GM18519 (cell line): ENCODE results near the gene ARHGAP22.

ENCODE experiments used
- ATAC-seq: cut with Tn5 transposase; IDR thresholded peaks from one replicate; pipeline ENCODE4 v1.9.1; 2021; ENCODE audit warnings: mild to moderate bottlenecking, moderate library complexity; ENCODE audit not compliant: unreplicated experiment, low FRiP score

ARHGAP22 gene

DNA sequence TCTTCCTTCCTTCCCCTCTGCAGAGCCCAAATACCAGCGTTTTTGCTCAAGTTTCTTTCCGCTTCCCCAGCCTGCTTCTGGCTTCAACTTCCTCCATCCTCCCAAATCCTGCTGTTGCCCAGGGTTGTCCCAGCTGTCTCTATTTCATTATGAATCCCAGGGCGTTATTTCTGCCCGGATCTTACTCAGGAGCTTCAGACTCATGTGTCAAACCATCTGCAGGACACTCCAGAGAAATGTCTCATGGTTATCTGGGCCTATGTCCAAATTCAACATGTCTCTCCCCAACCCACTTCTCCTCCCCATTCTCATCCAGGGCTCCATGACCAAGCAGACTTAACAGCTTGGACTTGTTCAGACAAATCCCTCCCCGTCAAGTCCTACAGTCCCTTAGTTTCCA lies 15.6 kb downstream of the ARHGAP22 start:
- ATAC-seq, result no peak

GRCh38 chr10:48587819-48588218 lies 17.1 kb downstream of the ARHGAP22 start:
- no peak for ATAC-seq

- ATAC-seq, result no peak
Measured at GRCh38 chr10:48587101-48587500, 17.8 kb downstream of the ARHGAP22 start.

GRCh38 chr10:48582970-48583369 lies 21.9 kb downstream of the ARHGAP22 start:
- ATAC-seq, result no peak

GRCh38 chr10:48580236-48580635 lies 24.6 kb downstream of the ARHGAP22 start:
- no peak for ATAC-seq

GRCh38 chr10:48579251-48579960 lies 25.5 kb downstream of the ARHGAP22 start:
- no peak for ATAC-seq

- no peak for ATAC-seq
Measured at GRCh38 chr10:48577158-48577557, 27.7 kb downstream of the ARHGAP22 start.

DNA sequence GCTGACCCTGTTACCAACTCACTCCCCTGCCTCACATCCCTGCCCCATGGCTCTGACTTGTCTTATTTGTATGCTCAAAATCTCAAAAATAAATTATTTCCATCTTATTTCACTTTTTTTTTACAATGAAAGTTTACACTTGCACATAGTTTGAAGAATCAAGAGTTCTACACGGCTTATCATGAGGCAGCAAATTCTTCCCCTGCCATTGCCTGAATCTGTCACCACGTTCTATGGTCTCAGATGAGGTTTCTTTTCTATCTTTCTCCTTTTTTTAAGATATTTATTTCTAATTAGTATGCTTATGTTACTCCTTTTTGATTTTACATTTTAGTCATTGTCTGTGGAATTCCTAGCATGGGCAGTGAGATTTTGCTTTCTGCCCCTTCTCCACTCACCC lies 28.4 kb downstream of the ARHGAP22 start:
- no peak for ATAC-seq

- ATAC-seq, result no peak
Measured at GRCh38 chr10:48575901-48576300, 29.0 kb downstream of the ARHGAP22 start.

GRCh38 chr10:48574817-48575380 lies 30.0 kb downstream of the ARHGAP22 start:
- no peak for ATAC-seq

GRCh38 chr10:48574322-48574796 lies 30.5 kb downstream of the ARHGAP22 start:
- no peak for ATAC-seq

DNA sequence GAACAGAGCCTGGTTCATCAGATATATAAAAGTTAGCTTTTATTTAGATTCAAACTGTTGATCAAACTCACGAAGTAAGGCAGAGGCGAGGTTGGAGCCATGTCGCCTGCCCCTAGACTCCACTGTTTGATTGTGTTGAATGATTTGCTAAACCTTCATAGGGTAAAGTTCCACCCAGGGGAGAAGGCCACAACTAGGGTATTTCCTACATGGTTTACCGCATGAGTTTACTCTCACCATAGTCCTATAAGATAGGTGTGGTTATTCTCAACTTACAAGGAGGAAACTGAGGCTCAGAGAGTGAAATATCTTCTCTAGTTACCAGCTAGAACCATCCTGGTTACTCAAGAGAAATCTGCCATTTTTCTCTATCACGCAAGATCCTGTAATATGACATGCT lies 31.8 kb downstream of the ARHGAP22 start:
- ATAC-seq, result no peak

GRCh38 chr10:48572414-48572813 lies 32.5 kb downstream of the ARHGAP22 start:
- no peak for ATAC-seq

GRCh38 chr10:48568546-48568945 lies 36.3 kb downstream of the ARHGAP22 start:
- ATAC-seq, result no peak

DNA sequence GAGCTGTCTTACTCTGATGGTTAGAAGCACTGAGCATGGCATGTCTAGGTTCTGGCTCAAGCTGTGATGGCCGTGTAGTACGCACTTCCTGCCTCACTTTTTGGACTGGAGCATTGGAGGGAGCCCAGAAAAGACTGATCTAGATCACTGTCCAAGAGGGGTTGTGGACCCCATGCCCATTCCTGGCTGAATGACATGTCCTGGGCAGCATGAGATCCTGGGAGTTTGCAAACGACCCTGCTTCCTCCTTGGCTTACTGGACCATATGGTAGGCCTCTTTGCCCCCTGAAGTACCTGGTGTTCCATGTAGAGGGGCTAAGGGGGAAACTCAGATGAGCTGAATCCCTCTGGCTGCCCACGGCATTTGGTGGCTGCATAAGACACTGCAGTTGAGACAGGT lies 36.7 kb downstream of the ARHGAP22 start:
- ATAC-seq, result no peak

GRCh38 chr10:48567346-48567745 lies 37.5 kb downstream of the ARHGAP22 start:
- ATAC-seq, result no peak

- ATAC-seq, result no peak
Measured at GRCh38 chr10:48564466-48565160, 40.3 kb downstream of the ARHGAP22 start.

GRCh38 chr10:48557511-48558123 lies 47.3 kb downstream of the ARHGAP22 start:
- ATAC-seq, result no peak

GRCh38 chr10:48556713-48557112 lies 48.2 kb downstream of the ARHGAP22 start:
- ATAC-seq, result no peak

DNA sequence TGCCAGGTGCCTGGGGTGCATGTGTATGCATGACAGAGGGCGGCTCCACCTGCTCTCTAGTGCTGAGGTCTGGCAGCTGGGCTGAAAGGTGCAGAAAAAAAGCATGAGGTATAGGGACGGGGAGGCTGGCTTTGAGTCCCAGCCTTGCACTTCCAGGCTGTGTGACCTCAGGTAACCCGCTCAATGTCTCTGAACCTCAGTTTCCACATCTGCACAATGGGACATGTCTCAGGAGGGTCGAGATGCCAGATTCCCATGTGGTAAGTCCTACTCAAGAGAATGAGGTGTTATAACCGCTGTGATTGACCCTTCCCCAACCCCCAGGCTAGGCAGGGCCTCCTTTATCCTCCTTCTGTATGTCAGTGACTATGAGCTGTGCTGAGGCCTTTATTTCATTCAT lies 48.8 kb downstream of the ARHGAP22 start:
- no peak for ATAC-seq

DNA sequence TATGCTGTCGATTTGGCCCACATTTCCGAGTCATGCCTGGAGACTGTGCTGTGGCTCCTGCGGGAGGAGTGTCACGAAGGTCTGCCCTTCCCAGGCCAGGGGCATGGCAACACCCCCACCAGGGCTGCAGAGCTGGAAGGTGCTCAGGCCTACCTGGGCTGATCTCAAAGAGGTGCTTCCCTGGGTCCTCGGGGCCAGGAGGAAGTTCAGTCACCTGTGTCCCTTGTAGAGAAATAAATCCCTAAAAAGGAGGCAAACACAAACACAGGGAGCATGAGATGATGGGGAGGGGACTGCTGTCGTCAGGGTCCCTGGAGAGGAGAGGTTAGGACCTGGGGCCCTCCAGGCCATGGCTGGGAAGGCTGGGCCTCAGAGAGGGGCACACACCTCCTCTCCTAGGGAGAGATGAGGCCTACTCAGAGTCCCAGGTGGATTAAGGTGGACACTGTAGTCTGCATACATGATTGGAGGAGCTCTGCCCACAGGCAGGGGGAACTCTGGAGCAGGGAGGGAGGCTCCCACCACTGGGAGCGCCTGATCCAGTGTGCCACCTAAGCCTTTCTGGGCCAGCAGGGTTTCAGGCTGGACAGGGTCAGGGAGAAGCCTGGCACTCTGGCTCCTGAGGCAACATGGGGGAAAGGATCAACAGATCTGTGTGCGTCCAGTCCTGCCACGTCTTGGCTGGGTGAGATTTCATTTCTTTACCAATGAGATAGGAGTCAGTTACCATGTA lies 49.4 kb downstream of the ARHGAP22 start:
- no peak for ATAC-seq
